ENCODE measurements around the gene LTB4R. TPM values are rescaled to one million over a fixed set of nuclear protein-coding genes. Genes with fewer than 3 reads are reported as not detected.
"Not testable (repeated sequence)": the region's sequence is repeated elsewhere in the genome, so short reads cannot be mapped to it uniquely, and the experiment has no call there.

Gene LTB4R
- total RNA-seq, 4 donors from 2014 or later = 3.7 to 19.5 (median 5.6) TPM

DNA sequence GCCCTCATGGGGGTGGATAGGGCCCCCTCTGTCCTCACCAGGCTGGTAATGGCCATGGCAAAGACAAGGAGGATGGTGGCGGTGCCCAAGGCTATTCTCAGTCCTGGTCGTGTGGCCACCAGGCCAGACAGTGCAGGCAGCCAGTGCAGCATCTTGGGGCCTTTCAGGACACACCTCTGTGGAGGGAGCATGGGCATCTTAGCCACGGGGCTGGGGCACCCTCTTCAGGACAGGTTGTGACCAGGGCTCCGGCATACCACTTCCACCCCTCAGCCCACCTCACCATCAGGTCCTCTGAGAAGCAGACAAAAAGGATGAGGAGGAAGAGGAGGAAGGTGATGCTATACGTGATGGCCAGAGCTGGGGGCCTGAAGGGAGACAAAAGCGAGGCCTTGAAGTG is 12.7 kb downstream of the LTB4R start:
- no peak for DNase-seq
- H3K4me1 ChIP-seq = no peaks in the 10 kb centered on the region
- no peak overlapping the region for H3K4me3 ChIP-seq
- no peaks in the 10 kb centered on the region for H3K9me3 ChIP-seq
- H3K27ac ChIP-seq = no peak overlapping the region
- TF ChIP-seq, protein P1, sequence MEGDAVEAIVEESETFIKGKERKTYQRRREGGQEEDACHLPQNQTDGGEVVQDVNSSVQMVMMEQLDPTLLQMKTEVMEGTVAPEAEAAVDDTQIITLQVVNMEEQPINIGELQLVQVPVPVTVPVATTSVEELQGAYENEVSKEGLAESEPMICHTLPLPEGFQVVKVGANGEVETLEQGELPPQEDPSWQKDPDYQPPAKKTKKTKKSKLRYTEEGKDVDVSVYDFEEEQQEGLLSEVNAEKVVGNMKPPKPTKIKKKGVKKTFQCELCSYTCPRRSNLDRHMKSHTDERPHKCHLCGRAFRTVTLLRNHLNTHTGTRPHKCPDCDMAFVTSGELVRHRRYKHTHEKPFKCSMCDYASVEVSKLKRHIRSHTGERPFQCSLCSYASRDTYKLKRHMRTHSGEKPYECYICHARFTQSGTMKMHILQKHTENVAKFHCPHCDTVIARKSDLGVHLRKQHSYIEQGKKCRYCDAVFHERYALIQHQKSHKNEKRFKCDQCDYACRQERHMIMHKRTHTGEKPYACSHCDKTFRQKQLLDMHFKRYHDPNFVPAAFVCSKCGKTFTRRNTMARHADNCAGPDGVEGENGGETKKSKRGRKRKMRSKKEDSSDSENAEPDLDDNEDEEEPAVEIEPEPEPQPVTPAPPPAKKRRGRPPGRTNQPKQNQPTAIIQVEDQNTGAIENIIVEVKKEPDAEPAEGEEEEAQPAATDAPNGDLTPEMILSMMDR (IDR thresholded peaks at IDR 0.05) = no peak
- no peak for TF ChIP-seq POLR2A (IDR thresholded peaks at IDR 0.05)
- H3K27me3 ChIP-seq = no peaks in the 10 kb centered on the region
- no peaks in the 10 kb centered on the region for H3K36me3 ChIP-seq
- intact Hi-C loops (cut with DNase I; ENCODE audit: low total_unique reads) = no loop called here

- Histone ChIP-seq H3K27me3 (no peaks in the 10 kb centered on the region), H3K4me3 (no peak overlapping the region), H3K36me3 (no peaks in the 10 kb centered on the region), H3K9me3 (no peaks in the 10 kb centered on the region), H3K4me1 (no peaks in the 10 kb centered on the region), H3K27ac (no peak overlapping the region)
- intact Hi-C loops (cut with DNase I; ENCODE audit: low total_unique reads) = no loop called here
- no peak for DNase-seq
- TF ChIP-seq POLR2A (IDR thresholded peaks at IDR 0.05) = no peak
- TF ChIP-seq, protein P1 (IDR thresholded peaks at IDR 0.05) = no peak
These were observed 13.8 kb downstream of the LTB4R start for GRCh38 chr14:24325041-24325530.

DNA sequence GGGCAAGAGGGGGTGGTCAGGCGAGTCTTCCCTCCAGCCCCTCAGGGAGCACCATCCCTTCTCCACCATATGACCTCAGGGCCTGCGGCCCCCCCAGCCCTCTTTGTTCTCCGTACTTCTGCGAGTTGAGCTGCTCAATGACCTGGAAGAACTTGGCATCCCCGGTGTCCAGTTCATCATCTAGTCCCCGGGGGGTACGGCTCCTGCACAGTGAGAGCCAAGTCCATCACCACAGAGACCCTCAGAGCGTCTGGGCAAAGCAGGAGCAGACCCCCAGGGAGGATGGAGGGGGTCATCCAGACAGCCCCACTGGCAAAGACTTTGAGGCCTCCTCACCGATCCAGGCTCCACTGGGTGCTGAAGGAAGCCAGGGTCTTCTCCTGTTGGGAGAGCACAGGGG is 14.7 kb downstream of the LTB4R start:
- intact Hi-C loops (cut with DNase I; ENCODE audit: low total_unique reads) = no loop called here
- Histone ChIP-seq H3K4me3 (no peak overlapping the region), H3K4me1 (no peaks in the 10 kb centered on the region), H3K27me3 (no peaks in the 10 kb centered on the region), H3K27ac (no peak overlapping the region), H3K36me3 (no peaks in the 10 kb centered on the region), H3K9me3 (no peaks in the 10 kb centered on the region)
- TF ChIP-seq POLR2A (IDR thresholded peaks at IDR 0.05) = no peak
- TF ChIP-seq, protein P1 (IDR thresholded peaks at IDR 0.05) = no peak
- DNase-seq = no peak

DNA sequence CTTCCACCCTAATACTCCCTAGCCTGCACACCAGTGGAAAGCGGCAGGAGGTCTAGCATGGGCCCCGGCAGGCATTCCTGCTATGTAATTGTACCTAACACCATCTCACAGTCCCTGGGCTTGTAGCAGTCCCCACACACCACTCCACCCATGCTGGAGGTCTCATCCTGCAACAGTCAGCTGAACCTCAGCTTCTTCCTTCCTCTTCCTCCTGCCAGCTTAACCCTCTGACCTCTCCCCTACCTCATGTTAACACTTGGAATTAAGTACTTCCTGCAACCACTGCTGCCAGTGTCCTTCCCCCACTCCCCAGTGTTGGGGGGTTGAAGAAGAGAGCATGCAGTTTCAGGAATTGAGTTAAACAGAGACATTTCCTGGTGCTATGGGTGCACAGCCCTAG is 16.0 kb downstream of the LTB4R start:
- Histone ChIP-seq H3K4me1 (peaks cover 0 to under 1% of the 10 kb centered on the region in 2 donors), H3K27ac (no peak overlapping the region), H3K27me3 (peaks cover 0 to under 1% of the 10 kb centered on the region in 2 donors), H3K4me3 (no peak overlapping the region), H3K9me3 (no peaks in the 10 kb centered on the region), H3K36me3 (no peaks in the 10 kb centered on the region)
- intact Hi-C loops (cut with DNase I; ENCODE audit: low total_unique reads) = no loop called here
- TF ChIP-seq, protein P1 (IDR thresholded peaks at IDR 0.05) = no peak
- TF ChIP-seq POLR2A (IDR thresholded peaks at IDR 0.05) = no peak
- no peak for DNase-seq

DNA sequence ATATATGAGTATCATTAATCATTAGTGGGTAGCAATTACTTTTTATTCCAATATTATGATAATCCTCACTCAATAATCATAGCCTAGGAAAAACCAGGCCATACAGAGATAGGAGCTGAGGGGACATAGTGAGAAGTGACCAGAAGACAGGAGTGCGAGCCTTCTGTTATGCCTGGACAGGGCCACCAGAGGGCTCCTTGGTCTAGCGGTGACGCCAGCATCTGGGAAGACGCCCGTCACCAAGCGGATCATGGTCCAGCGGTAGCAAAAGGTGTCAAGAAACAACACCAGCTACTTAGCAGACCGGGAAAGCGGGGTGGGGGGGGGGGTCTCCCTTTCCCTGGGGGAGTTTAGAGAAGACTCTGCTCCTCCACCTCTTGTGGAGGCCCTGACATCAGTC is 16.6 kb downstream of the LTB4R start:
- DNase-seq = peak; percentile 61
- H3K27ac ChIP-seq; H3K4me1 ChIP-seq; H3K4me3 ChIP-seq; H3K36me3 ChIP-seq; H3K27me3 ChIP-seq; H3K9me3 ChIP-seq; intact Hi-C loops (cut with DNase I; ENCODE audit: low total_unique reads): not testable (repeated sequence)
- TF ChIP-seq, protein P1 (IDR thresholded peaks at IDR 0.05) = peak; percentile 38 to 71 (median 66)
